ENCODE results near the gene FCMR.

Gene FCMR

DNA sequence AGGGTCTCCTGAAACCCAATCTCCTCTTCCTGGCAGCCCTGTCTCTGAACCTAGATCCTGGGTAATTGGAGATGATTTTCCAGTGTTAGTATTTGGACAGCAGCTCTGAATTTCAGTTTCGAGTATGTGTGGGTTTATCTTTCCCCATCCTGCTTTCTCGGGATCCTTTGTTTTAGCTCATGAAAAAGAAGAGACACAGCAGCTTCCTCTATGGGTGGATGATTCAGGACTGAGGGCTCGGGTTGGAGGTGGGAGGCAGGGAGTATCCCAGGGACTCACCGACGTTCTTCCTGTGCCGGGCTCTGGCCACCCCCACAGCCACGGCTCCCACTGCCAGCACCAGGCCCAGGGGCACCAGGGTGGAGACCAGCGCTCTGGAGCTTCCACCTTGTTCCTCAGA is 10.4 kb upstream of the FCMR start:
- peaks cover 17% of the 10 kb centered on the region for H3K27me3 Mint-ChIP-seq (ENCODE audit: low read depth)
- no peaks in the 10 kb centered on the region for H3K9me3 Mint-ChIP-seq
- TF ChIP-seq, protein P1, sequence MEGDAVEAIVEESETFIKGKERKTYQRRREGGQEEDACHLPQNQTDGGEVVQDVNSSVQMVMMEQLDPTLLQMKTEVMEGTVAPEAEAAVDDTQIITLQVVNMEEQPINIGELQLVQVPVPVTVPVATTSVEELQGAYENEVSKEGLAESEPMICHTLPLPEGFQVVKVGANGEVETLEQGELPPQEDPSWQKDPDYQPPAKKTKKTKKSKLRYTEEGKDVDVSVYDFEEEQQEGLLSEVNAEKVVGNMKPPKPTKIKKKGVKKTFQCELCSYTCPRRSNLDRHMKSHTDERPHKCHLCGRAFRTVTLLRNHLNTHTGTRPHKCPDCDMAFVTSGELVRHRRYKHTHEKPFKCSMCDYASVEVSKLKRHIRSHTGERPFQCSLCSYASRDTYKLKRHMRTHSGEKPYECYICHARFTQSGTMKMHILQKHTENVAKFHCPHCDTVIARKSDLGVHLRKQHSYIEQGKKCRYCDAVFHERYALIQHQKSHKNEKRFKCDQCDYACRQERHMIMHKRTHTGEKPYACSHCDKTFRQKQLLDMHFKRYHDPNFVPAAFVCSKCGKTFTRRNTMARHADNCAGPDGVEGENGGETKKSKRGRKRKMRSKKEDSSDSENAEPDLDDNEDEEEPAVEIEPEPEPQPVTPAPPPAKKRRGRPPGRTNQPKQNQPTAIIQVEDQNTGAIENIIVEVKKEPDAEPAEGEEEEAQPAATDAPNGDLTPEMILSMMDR (IDR thresholded peaks at IDR 0.05; ENCODE audit: unreplicated experiment in 3 of 3) = no peak

DNA sequence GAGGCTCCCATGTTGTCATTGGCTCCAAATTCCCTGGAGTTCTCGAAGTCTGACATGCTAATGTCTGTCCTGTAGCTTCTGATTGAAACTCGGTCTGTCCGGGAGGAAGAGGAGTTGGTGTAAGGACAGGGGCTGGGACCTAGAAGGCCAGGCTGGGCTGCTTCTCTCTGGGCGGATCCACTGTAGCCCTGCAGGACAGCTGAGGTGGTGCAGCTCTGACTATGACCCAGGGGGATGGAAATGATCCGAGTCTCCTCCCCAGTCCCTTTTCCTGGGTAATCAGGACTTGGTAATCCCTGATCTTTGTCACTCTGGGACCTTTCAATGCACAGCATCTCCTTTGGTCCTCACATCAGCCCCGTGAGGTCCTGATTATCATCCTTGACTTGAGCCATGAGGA is 10.0 kb upstream of the FCMR start:
- peaks cover 17% of the 10 kb centered on the region for H3K27me3 Mint-ChIP-seq (ENCODE audit: low read depth)
- no peaks in the 10 kb centered on the region for H3K36me3 Mint-ChIP-seq (ENCODE audit: low read depth)
- H3K9me3 Mint-ChIP-seq = no peaks in the 10 kb centered on the region
- H3K4me3 Mint-ChIP-seq = no peak overlapping the region
- TF ChIP-seq, protein P1 (IDR thresholded peaks at IDR 0.05; ENCODE audit: unreplicated experiment in 3 of 3) = no peak
- no peak overlapping the region for H3K27ac Mint-ChIP-seq
- H3K4me1 Mint-ChIP-seq = no peaks in the 10 kb centered on the region

More for the DNA sequence above, 10.4 kb upstream of the FCMR start:
- Mint-ChIP-seq H3K4me3 (no peak overlapping the region), H3K4me1 (no peaks in the 10 kb centered on the region), H3K36me3 (ENCODE audit: low read depth) (no peaks in the 10 kb centered on the region), H3K27ac (no peak overlapping the region)

DNA sequence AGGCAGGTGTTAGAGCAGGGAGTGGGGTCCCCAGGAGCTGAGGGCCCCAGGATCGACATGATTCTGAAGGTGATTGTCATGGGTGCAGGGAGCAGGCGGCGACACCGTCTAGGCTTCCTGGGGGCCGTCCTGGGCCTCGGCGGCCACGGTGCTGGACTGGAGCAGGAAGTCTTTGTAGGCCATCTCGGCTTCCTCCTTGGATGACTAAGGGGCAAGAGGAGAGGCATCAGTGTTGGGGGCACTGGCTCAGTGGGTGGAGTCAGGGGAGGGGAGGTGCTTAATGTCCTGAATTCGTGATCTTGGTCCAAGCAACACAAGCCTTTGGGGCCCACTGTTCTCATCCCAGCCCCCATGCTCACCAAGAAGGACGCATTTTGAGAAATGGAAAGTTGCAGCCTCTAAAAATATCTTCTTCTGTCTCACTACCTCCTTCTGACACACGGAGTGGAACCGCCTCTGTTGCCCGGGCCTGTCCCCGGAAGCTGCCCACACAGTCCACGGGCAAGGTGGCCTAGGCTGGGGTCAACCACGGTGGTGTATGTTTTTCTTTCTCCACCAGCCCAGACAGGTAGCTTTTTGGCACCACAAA is 8.6 kb upstream of the FCMR start:
- H3K4me3 Mint-ChIP-seq = no peak overlapping the region
- H3K36me3 Mint-ChIP-seq (ENCODE audit: low read depth) = no peaks in the 10 kb centered on the region
- H3K9me3 Mint-ChIP-seq = no peaks in the 10 kb centered on the region
- H3K27ac Mint-ChIP-seq = no peak overlapping the region
- H3K27me3 Mint-ChIP-seq (ENCODE audit: low read depth) = peaks cover 15% of the 10 kb centered on the region
- TF ChIP-seq, protein P1 (IDR thresholded peaks at IDR 0.05; ENCODE audit: unreplicated experiment in 3 of 3) = no peak
- no peaks in the 10 kb centered on the region for H3K4me1 Mint-ChIP-seq

DNA sequence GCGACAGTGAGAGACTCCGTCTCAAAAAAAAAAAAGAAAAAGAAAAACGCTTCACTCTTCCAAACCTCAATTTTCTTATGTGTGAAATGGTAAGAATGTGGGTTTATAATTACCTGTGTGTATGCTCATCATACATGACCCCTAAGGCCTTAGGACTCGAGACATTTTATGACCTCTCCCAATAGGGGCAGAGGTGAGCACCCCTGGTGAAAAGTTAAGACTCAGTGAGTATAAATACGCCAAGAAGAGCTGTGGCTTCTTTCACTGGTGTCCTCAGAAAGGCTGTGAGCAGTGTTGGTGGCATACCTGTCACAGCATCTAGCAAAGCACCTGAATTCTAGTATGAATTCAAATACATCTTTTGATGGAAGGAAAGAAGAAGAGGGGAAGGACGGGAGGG is 7.8 kb upstream of the FCMR start:
- TF ChIP-seq, protein P1 (IDR thresholded peaks at IDR 0.05; ENCODE audit: unreplicated experiment in 3 of 3) = no peak
- Mint-ChIP-seq H3K36me3 (ENCODE audit: low read depth) (no peaks in the 10 kb centered on the region), H3K4me3 (no peak overlapping the region), H3K4me1 (no peaks in the 10 kb centered on the region), H3K27me3 (ENCODE audit: low read depth) (peaks cover 12% of the 10 kb centered on the region), H3K27ac (no peak overlapping the region), H3K9me3 (no peaks in the 10 kb centered on the region)

DNA sequence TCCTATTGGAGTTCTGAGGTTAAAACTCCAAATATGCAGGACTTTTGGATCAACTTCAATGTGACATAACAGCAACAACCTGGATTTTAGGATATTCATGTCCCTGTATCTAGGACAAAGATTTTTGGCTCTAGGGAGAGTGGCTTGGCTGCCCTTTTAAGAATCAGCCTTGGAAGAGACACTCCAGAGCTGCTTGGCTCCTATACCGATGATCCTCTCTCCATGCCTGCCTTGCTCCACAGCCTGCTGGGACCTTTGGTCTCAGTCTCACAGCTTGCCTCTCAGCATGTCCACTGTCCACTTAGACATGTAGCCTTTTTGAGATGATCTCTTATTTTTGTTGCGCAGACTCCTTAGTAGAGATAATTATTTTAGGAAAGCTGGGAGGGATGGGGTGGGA is 4.5 kb upstream of the FCMR start:
- no peak overlapping the region for H3K27ac Mint-ChIP-seq
- no peaks in the 10 kb centered on the region for H3K4me1 Mint-ChIP-seq
- peaks cover under 1% of the 10 kb centered on the region for H3K27me3 Mint-ChIP-seq (ENCODE audit: low read depth)
- TF ChIP-seq, protein P1 (IDR thresholded peaks at IDR 0.05; ENCODE audit: unreplicated experiment in 3 of 3) = no peak
- H3K36me3 Mint-ChIP-seq (ENCODE audit: low read depth) = no peaks in the 10 kb centered on the region
- no peak overlapping the region for H3K4me3 Mint-ChIP-seq
- no peaks in the 10 kb centered on the region for H3K9me3 Mint-ChIP-seq

DNA sequence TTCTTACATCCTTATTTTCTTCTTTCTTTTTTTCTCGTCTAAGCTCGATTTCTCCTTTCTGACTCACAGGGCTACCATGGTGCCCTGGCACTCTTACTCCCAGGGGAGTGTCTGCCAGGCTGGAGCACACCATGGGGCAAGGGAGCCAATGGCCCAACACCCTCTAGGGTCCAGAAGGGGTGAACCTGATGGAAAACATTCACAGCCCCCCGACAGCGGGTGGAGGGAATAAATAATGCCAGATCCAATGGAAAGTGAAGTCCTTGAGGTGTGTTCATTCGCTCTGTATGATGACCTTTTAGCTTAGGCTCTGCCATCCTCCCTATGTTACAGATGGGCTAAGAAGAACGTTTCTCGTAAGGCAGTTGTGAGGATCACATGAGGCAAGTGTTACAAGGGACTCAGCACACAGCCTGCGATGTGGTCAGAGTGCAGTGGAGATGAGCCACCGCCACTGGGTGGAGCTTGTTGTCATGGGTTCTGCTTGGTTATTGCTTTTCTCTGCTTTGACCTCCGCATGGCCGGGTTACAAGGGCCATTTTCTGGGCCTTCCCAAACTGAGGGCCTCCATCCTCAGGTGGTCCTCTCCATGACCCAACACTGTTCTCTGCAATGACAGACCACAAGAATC is 3.5 kb upstream of the FCMR start:
- Mint-ChIP-seq H3K4me3 (no peak overlapping the region), H3K4me1 (no peaks in the 10 kb centered on the region), H3K36me3 (ENCODE audit: low read depth) (no peaks in the 10 kb centered on the region), H3K27me3 (ENCODE audit: low read depth) (no peaks in the 10 kb centered on the region), H3K27ac (no peak overlapping the region), H3K9me3 (no peaks in the 10 kb centered on the region)
- TF ChIP-seq, protein P1 (IDR thresholded peaks at IDR 0.05; ENCODE audit: unreplicated experiment in 3 of 3) = no peak
